CD4-positive, alpha-beta T cell treated with Interleukin-4 for 4 hours (primary cell): ENCODE results near the gene PDCD2L.
"Not testable (repeated sequence)": the region's sequence is repeated elsewhere in the genome, so short reads cannot be mapped to it uniquely, and the experiment has no call there.

ENCODE experiments used
- DNase-seq: peaks from one replicate; pipeline ENCODE4 v3.0.0-alpha.2; 2020

The PDCD2L gene

GRCh38 chr19:34375598-34375997 is 28.6 kb upstream of the PDCD2L start:
- DNase-seq: no peak

DNA sequence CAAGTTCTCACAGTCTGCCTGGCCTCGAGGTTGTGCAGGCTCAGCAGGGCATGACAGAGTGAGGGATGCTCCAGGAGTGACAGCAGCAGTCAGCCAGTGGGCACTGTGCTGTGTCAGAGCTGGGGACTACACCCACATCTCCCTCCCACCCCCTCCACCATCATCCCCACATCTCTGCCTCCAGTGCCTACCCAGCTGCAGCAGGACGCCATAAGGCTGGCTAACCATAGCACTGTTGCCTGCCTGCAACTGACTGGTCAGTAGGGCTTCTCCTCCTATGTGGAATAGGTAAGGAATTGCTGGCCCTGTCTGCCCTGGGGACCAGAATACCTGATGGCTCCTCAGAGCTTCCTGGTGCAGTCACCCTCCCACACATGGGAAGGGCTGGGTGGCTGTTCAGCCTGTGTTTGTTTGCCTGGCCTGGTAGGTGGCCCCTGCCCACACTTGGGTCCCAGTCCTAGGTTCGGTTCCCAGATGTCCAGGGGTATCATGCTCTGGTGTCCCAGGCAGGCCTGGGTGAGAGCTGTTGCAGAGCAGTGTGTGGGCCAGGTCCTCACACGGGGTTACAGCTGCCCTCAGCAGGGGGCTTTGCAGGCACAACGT is 23.5 kb upstream of the PDCD2L start:
- DNase-seq: no peak

DNA sequence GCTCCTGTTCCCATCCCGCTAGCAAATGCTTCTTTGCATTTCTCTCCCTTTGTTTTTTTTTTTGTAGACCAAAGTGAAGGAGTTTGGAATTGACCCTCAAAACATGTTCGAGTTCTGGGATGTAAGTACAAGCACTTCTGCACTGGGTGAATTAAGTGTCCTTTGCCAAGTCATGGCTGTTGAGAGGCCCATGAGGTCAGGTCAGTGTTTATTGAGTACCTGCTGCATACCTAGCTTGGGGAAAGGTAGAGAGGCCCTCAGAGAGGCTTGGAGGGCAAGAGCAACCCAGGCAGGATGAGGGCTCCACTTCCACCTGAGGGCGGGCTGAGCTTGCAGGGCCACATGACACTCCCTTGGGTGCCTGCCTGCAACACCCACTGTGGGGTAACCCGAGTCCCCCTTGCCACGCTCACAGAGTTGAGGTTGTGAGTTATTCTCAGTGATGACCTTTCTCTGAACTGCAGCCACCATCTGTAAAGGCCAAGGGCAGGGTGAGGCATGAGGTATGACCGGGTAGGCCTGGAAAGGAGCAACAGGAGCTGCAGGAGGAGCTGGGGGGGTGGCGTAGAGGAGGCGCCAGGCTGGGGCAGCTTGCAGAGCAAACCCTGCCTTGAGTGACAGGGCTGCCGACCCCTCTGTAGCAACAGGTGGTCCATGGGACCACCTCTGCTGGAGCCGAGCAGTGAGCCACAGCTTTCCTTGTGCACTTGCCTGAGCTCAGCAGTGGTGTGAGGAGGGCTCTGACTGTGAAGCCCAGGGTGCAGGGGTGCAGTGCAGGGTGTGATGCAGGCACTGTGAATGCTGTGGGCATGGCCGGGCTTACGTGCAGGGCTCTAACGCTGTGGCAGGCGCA is 22.6 kb upstream of the PDCD2L start:
- DNase-seq: no peak

DNA sequence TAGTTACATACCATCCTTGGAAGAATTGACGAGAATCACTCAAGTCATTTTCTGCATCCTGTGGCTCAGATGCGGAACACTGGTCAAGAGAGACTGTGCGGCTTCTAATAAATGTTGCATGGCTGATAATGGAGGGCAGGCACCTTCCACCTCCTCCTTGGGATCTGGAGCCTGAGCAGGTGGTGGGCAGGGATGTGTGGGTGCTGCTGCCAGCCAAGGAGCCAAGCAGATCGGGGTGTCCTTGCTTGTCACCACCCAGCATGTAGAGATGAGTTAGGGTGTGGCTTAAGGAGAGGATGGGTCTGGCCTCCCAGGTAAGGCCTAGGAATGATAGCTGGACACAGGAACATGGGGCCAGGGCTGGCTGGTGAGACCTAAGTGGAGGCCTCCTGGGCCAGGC is 21.7 kb upstream of the PDCD2L start:
- DNase-seq: no peak

DNA sequence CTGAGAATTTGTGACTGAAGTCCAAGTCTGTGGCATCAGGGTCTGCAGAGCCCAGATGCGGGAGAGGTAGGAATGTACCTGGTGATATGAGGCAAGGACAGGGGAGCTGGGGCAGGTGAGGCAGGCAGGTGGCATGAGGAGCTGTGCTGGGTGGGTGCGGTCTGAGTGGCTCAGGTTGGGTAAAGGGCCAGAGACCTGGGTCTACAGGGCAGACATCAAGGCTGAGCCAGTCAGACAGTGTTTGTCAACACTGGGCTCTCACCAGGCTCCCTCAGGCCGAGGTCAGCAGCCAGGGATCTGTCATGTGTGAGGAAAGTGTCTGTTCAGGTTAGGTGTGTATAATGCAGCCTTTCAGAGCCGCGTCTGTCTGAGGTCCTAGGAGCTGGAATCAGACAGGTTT is 20.6 kb upstream of the PDCD2L start:
- no peak for DNase-seq

DNA sequence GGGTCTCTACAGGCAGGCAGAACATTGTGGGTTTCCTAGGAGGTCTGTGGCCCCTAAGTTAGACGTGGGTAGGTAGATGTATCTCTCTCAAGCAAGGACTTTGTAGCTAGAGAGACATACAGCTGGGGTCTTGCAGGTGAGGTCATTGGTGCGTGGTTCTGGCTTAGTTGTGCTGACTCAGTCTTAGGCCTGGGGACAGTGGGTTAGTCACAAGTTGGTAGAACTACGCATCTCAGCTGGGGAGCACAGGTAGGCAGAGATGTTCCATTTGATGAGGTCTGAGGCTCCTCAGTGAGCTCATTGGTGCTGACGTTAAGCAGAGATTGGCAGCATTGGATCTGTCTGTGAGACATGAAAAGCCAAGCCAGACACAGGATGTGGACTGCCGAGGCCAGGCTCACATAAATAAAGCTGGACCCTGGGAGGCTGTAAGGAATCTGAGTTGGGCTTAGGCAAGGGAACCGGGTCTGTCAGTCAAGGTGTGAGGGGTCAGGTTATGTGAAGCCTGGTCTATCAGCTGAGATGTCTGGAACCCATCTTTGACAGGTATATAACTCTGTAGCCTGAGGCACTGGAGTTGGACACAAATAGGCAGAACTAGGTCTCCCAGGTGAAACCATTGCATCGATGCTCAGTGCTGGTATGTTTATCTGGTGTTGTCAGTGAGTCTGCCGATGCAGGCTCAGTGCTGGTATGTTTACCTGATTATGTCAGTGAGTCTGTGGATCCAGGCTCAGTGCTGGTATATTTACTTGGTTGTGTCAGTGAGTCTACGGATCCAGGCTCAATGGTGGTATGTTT is 17.4 kb upstream of the PDCD2L start:
- DNase-seq: no peak

GRCh38 chr19:34387446-34387810 is 16.8 kb upstream of the PDCD2L start:
- DNase-seq: no peak

DNA sequence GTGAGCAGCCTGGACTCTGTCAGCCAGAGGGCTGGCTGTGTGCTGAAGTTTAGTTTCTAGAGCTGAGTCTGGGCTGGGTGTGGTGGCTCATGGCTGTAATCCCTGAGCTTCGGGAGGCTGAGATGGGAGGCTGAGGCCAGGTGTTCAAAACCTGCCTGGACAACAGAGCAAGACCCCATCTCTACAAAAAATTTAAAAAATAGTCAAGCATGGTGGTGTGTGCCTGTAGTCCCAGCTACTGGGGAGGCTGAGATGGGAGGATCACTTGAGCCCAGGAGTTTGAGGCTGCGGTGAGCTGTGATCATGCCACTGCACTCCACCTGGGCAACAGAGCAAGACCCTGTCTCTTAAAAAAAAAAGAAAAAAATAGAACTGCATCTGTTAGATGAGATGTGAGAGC is 15.5 kb upstream of the PDCD2L start:
- not testable (repeated sequence) for DNase-seq

DNA sequence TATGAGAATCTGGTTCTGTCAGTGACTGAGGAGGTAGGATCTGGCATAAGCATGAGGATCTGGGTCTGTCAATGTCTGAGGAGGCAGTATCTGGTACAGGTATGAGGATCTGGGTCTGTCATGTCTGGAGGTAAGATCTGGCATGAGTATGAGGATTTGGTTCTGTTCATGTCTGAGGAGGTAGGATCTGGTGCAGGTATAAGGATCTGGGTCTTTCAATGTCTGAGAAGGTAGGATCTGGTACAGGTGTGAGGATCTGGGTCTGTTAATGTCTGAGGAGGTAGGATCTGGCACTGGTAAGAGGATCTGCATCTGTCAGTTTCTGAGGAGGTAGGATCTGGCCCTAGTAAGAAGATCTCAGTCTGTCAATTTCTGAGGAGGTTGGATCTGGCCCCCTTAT is 12.4 kb upstream of the PDCD2L start:
- no peak for DNase-seq

GRCh38 chr19:34393031-34393430 is 11.2 kb upstream of the PDCD2L start:
- DNase-seq: no peak

DNA sequence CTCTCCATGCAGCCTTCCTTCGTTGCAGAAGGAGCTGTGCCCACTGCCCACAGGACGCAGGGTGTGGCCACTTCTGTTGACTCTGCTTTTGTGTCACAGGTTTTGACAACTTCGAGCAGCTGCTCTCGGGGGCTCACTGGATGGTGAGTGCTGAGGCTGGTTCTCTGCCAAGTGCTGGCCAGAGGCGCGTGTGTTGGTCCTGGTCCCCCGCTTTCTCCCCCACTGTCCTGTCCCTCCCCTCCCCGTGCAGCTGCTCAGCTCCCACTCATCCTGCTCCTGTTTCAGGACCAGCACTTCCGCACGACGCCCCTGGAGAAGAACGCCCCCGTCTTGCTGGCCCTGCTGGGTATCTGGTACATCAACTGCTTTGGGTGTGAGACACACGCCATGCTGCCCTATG is 10.6 kb upstream of the PDCD2L start:
- no peak for DNase-seq

DNA sequence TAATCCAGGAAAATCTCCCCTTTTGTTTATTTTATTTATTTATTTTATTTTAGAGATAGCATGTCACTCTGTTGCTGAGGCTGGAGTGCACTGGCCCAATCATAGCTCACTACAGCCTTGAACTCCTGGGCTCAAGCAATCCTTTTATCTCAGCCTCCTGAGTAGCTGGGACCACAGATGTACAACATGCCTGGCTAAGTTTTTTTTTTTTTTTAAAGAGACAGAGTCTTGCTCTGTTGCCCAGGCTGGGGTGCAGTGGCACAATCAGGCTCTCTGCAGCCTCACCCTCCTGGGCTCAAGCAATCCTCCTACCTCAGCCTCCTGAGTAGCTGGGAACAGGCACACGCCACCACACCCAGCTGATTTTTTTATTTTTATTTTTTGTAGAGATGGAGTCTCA is 6.3 kb upstream of the PDCD2L start:
- DNase-seq: no peak

GRCh38 chr19:34399886-34400285 is 4.3 kb upstream of the PDCD2L start:
- no peak for DNase-seq

GRCh38 chr19:34400844-34401243 is 3.4 kb upstream of the PDCD2L start:
- DNase-seq: not testable (repeated sequence)

GRCh38 chr19:34402074-34402600 is 2.1 kb upstream of the PDCD2L start:
- DNase-seq: no peak

DNA sequence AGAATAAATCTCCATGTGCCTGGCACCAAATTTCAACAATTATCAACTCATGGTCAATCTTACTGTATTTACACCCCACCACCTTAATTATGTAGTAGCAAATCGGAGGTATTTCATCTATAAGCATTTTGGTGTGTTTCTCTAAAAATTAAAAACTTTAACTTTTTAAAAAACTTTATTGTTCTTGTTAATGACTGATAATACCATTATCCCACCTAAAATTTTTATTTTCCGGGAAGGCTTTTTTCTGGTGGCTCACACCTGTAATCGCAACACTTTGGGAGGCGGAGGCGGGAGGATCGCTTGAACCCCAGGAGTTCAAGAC is 453 bp upstream of the PDCD2L start:
- no peak for DNase-seq

DNA sequence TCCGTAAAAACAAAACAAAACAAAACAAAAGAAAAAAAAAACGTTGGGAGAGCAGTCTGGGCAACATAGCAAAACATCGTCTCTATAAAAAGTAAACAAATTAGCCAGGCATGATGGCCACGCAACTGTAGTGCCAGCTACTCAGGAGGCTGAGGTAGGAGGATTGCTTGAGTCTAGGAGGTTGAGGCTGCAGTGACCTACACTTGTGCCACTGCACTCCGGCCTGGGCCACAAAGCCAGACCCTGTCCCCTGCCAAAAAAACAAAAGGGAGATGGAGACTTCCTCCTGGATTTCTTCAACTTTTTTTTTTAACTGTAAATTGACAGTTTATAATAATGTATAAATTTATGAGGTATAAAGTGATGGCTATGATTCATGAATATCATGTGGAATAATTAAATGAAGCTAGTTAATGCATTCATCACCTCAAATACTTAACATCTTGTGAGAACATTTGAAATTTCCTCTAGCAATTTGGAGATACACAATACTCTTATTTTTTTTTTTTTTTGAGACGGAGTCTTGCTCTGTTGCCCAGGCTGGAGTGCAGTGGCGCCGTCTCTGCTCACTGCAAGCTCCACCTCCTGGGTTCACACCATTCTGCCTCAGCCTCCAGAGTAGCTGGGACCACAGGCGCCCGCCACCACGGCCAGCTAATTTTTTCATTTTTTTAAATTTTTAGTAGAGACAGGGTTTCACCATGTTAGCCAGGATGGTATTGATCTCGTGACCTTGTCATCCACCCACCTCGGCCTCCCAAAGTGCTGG is 1.9 kb downstream of the PDCD2L start:
- DNase-seq: no peak

DNA sequence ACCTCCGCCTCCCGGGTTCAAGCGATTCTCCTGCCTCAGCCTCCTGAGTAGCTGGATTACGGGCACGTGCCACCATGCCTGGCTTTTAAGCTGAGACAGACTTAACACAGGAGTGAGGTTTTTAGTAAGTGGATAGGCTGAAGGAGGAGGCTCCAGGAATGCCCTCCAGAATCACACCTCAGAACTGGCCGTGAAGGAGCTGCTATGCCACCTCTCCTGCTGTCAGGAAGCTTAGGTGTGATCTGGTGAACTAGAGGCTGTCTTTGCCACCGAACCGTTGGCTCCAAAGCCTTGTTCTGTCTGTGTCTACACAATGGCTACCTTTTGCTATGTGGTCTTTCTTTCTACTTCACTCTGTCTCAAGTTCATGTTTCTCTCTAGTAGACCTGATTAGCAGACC is 4.2 kb downstream of the PDCD2L start:
- no peak for DNase-seq

DNA sequence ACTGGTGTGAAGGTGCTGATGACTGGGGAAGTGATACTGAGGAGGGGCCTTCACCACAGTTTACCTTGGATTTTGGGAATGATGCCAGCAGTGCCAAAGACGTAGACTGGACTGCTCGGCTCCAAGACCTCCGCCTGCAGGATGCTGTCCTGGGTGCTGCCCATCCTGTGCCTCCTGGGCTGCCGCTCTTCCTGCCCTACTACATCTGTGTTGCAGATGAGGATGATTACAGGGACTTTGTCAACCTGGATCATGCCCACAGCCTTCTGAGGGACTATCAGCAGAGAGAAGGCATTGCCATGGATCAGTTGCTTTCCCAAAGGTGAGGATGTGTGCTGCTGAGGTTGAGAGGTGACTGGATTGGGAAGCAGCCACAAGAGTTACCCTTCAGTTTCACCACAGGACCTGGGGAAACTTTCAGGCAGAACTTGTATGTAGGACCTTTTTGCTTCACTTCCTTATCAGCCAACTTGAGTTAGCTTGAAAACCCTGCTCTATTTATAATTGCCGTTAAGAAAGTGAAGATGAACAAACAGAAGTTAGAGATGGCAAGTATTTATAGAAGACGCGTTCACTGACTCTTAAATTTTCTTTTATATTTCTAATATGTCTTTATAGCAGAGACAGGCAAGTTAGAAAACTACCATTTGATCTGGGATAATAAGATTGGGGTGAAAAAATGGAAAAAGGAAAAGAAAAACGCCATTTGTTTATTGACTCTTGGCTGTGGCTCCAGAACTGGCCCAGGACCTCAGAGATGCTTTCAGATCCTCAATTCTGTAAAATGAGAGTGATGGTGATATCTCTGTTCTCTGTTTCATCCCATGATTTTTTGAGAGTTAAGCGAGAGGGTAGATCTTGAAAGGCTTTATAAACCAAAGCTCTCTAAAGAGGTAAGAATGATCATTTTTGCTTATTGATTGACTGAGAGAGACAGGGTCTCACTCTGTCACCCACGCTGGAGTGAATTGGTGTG is 5.3 kb downstream of the PDCD2L start:
- DNase-seq: no peak

- DNase-seq: no peak
These were observed 7.0 kb downstream of the PDCD2L start for GRCh38 chr19:34411216-34411615.

DNA sequence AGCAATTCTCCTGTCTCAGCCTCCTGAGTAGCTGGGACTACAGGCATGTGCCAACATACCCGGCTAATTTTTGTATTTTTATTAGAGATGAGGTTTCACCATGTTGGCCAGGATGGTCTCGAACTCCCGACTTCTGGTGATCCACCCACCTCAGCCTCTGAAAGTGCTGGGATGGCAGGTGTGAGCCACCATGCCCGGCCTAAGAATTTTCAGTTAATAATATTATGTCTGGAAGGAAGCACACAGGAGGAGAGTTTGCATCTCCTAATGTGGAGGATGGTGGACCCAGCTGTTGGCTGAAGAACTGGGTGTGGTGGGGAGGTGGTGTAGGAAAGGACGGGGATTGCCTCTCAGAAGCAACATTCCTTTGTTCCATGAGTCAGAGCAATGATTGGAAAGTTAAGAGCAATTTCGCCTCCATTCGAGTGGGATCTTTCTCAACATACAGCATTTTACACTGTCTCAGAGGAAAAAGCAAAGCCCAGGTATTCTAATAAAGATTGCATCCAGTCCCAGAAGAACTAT is 11.9 kb downstream of the PDCD2L start:
- DNase-seq: no peak

- DNase-seq: no peak
These were observed 14.1 kb downstream of the PDCD2L start for GRCh38 chr19:34418300-34418699.
